ENCODE data around the gene IQCK. TPM values are rescaled to one million over a fixed set of nuclear protein-coding genes. Genes with fewer than 3 reads are reported as not detected.

IQCK gene
- total RNA-seq, 4 donors from 2014 or later: 23.1 to 62.7 (median 37.6) TPM

DNA sequence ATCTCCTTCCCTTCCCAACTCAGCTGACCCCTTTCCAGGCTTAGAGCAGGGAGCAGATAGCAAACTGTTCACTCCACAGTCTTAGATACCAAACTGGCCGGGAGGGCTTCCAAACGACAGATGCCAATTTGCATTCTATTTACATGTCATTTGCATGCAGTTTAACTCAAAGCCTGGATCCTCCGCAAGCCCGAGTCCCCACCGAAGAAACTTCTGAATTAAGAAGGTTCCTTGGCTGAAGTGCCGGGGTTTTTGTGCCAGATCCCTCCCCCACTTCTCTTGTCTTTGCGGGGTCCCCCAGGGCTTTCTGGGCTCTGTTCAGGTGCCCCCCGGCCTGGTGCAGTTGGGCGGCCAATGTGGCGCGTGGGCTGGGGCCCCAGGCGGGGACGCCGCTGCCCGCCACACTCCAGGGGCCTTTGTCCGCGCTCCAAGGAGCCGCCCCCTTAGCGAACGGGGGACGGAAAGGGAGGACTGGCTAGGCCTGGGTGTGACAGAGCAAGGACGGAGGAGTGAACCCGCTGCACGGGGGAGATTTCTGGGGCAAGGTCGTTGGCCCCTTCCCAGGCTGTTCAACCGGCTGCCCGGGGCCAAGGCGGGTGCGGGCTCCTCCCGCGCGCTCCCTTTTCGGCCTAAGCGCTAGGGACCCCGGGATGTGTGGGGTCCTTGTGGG, 165.4 kb downstream of the IQCK start:
- Histone ChIP-seq H3K4me1 (peaks cover 0 to 46% (median 18%) of the 10 kb centered on the region in 4 donors), H3K4me3 (peak overlapping the region; percentile 60 to 84 (median 76)), H3K27me3 (peaks cover 0 to 18% of the 10 kb centered on the region in 2 donors), H3K36me3 (peaks cover 0 to 4% (median 0%) of the 10 kb centered on the region in 3 donors), H3K27ac (peak overlapping the region; percentile 75 to 91 (median 80)), H3K9me3 (no peaks in the 10 kb centered on the region)
- TF ChIP-seq CTCF (IDR thresholded peaks at IDR 0.05): no peak
- TF ChIP-seq POLR2A (IDR thresholded peaks at IDR 0.05): peak in 1 of 2 donors; percentile 19
- TF ChIP-seq EP300 (IDR thresholded peaks at IDR 0.05): peak in 1 of 2 donors; percentile 48
- 0 to 1% methylated on average over 17 to 32 of the region's 35 CpGs for WGBS, 2 donors
- DNase-seq (ENCODE audit: low spot score in 2 of 2): peak; percentile 23 to 44

GRCh38 chr16:19883966-19884485, 166.0 kb downstream of the IQCK start:
- Histone ChIP-seq H3K36me3 (peaks cover 0 to 4% (median 0%) of the 10 kb centered on the region in 3 donors), H3K27me3 (peaks cover 0 to 18% of the 10 kb centered on the region in 2 donors), H3K27ac (peak overlapping the region; percentile 75 to 91 (median 80)), H3K9me3 (no peaks in the 10 kb centered on the region), H3K4me3 (peak overlapping the region; percentile 60 to 84 (median 76)), H3K4me1 (peaks cover 0 to 46% (median 18%) of the 10 kb centered on the region in 4 donors)
- no peak for DNase-seq (ENCODE audit: low spot score in 2 of 2)
- TF ChIP-seq CTCF (IDR thresholded peaks at IDR 0.05) (no peak), EP300 (IDR thresholded peaks at IDR 0.05) (no peak), POLR2A (IDR thresholded peaks at IDR 0.05) (no peak)
- 0 to 3% methylated on average over 13 to 23 of the region's 24 CpGs for whole genome bisulfite sequencing, 2 donors

DNA sequence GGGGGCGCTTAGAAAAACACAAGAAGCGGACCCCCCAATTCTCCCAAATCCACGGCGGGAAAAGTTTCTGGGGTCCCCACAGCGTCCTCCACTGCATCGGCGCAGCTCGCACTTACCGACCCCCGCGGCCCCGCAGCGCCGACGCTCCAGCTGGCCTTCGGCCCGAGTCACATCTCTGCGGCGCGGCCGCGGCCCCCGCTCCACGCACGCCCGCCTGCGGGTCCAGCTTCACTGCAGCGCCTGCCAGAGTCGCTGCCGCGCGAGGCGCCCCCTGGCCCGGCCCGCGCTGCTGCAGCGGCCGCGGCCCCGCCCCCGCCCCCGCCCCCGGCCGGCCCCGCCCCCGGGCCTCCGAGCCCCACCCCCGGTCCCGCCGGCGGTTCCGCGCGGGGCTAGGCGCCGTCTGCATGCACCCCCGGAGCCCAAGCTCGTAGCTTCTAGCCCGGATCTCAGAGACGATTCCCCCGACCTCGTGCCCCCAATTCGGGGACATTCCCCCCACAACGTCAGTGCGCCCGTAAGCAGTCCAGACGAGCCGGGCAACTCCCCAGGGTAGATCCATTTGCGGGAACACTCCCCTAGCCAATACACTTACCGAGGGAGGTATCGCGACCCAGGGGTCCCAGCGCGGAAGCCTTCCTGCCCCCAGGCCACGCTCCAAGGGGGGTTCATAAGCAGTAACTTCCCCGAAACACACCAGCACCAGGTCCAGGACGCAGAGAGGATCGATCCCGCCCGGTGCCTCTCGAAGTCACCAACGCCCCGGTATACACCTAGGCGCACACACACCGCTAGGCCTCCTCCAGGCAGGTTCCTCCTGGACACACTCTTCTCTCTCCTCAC, 166.8 kb downstream of the IQCK start, which contains the start of gene GPRC5B:
GPRC5B (minus strand) TSS at position 238 of the 840 bp plus-strand sequence. CDS start 12,003 bp downstream, outside the sequence.
- Histone ChIP-seq H3K27me3 (peaks cover 0 to 18% of the 10 kb centered on the region in 2 donors), H3K4me3 (peak within 1 kb of the TSS; percentile 60 to 84 (median 76)), H3K27ac (peak within 1 kb of the TSS; percentile 75 to 91 (median 80)), H3K36me3 (peaks cover 0 to under 1% (median 0%) of the 10 kb centered on the region in 3 donors), H3K4me1 (peaks cover 0 to 46% (median 18%) of the 10 kb centered on the region in 4 donors), H3K9me3 (no peaks in the 10 kb centered on the region)
- peak in 1 of 2 donors; percentile 18 for DNase-seq (ENCODE audit: low spot score in 2 of 2)
- peak in 1 of 2 donors; percentile 41 for TF ChIP-seq POLR2A (IDR thresholded peaks at IDR 0.05)
- TF ChIP-seq EP300 (IDR thresholded peaks at IDR 0.05): no peak
- TF ChIP-seq CTCF (IDR thresholded peaks at IDR 0.05): peak in 2 of 5 experiments; percentile 5 to 18
- WGBS, 2 donors: 0 to 2% methylated on average over 13 to 44 of the region's 85 CpGs

- Histone ChIP-seq H3K4me3 (peak overlapping the region; percentile 50 to 84 (median 71)), H3K27me3 (peaks cover 0 to 18% of the 10 kb centered on the region in 2 donors), H3K27ac (peak overlapping the region in 3 of 4 donors; percentile 32 to 91 (median 52)), H3K4me1 (peaks cover 0 to 46% (median 18%) of the 10 kb centered on the region in 4 donors), H3K9me3 (no peaks in the 10 kb centered on the region), H3K36me3 (no peaks in the 10 kb centered on the region)
- 9 to 31% methylated on average over 41 of the region's 41 CpGs for WGBS, 2 donors
- peak in 1 of 2 donors; percentile 28 for DNase-seq (ENCODE audit: low spot score in 2 of 2)
- TF ChIP-seq EP300 (IDR thresholded peaks at IDR 0.05) (peak in 1 of 2 donors; percentile 48), POLR2A (IDR thresholded peaks at IDR 0.05) (no peak), CTCF (IDR thresholded peaks at IDR 0.05) (no peak)
Measured at GRCh38 chr16:19885451-19886072, 167.5 kb downstream of the IQCK start.
